ENCODE results near the gene TACO1. TPM values are rescaled to one million over a fixed set of nuclear protein-coding genes. Genes with fewer than 3 reads are reported as not detected.

The TACO1 gene
- total and polyA plus RNA-seq, 5 experiments from 2014 or later: 11.3 to 18.3 (median 16.6) TPM

DNA sequence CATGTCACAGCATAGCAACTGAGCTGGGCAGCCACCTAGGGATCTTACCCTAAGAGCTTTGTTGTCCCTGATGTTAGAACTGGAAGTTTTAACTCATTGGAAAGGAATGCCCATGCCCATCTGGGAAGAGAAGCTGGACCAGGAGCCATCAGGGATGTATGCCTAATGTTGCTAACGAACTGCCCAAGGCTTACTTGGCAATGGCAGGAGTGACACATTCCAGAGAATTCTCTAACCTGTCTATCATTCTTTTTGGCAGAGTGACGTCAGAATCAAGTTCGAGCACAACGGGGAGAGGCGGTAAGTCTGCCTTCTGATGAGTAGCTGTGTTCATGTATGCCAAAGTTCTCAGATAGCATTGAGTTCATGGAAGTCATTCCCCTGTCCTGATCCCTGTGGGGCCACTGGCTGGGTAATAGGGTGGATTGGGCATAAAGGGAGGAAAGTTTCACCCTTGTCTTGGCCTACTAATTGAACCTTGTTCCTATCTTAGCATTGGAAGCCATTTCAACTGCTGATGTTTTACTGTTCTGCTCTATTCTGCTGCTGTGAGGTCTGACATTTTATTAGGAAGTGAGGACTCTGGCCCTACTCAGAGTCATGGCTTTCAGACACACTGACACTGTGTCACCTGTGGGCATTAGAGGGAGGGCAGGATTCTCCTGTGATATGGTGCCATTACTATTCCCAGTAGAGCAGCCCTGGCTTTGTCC is 45.2 kb downstream of the TACO1 start:
- POLR2A ChIA-PET: no interaction called here

GRCh38 chr17:63646488-63646806 is 45.8 kb downstream of the TACO1 start:
- H3K9me3 Mint-ChIP-seq: no peaks in the 10 kb centered on the region
- peak overlapping the region in 3 of 10 donors; percentile 4 to 84 (median 37) for H3K27ac Mint-ChIP-seq
- peaks cover 6 to 54% (median 19%) of the 10 kb centered on the region in 4 donors for H3K4me1 Mint-ChIP-seq
- DNase-seq: no peak
- peak overlapping the region in 1 of 10 donors; percentile 13 for H3K4me3 Mint-ChIP-seq
- H3K27me3 Mint-ChIP-seq: no peaks in the 10 kb centered on the region
- ATAC-seq: no peak
- POLR2A ChIA-PET: no interaction called here
- H3K36me3 Mint-ChIP-seq: peaks cover 0 to 67% (median 20%) of the 10 kb centered on the region in 3 donors

More for the DNA sequence above, 45.2 kb downstream of the TACO1 start:
- DNase-seq (no peak), ATAC-seq (no peak)
- H3K27me3 Mint-ChIP-seq: no peaks in the 10 kb centered on the region
- H3K4me1 Mint-ChIP-seq: peaks cover 6 to 57% (median 19%) of the 10 kb centered on the region in 4 donors
- peaks cover 0 to 66% (median 20%) of the 10 kb centered on the region in 3 donors for H3K36me3 Mint-ChIP-seq
- no peaks in the 10 kb centered on the region for H3K9me3 Mint-ChIP-seq
- H3K4me3 Mint-ChIP-seq: peak overlapping the region in 1 of 10 donors; percentile 13
- peak overlapping the region in 3 of 10 donors; percentile 4 to 84 (median 37) for H3K27ac Mint-ChIP-seq

- no peak overlapping the region for H3K4me3 Mint-ChIP-seq
- H3K27ac Mint-ChIP-seq: no peak overlapping the region
- ATAC-seq (no peak), DNase-seq (no peak)
- H3K9me3 Mint-ChIP-seq: no peaks in the 10 kb centered on the region
- POLR2A ChIA-PET: no interaction called here
- H3K27me3 Mint-ChIP-seq: no peaks in the 10 kb centered on the region
- H3K36me3 Mint-ChIP-seq: peaks cover 0 to 68% (median 20%) of the 10 kb centered on the region in 3 donors
- H3K4me1 Mint-ChIP-seq: peaks cover 8 to 49% (median 17%) of the 10 kb centered on the region in 4 donors
Measured at GRCh38 chr17:63647065-63647725, 46.5 kb downstream of the TACO1 start.

DNA sequence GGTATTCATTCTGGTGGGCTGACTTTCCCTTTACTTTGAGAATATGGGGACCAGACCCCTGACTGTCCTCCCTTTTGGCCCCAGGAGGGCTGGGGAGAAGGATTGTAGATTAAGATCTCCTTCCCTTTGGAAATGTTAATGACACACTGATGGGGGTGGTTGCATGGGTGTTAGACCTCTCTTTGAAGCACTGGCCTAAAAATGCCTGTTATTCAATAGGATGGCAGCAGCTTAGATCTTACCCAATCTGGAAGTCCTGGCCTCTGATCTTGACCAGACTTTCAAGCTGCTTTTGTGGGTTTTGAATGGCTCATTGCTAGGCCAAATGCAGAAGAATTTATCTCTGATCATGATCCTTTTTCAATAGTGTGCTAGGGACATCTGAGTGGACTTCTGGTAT is 47.2 kb downstream of the TACO1 start:
- POLR2A ChIA-PET: no interaction called here
- no peak overlapping the region for H3K4me3 Mint-ChIP-seq
- no peak for ATAC-seq
- H3K27me3 Mint-ChIP-seq: no peaks in the 10 kb centered on the region
- H3K9me3 Mint-ChIP-seq: no peaks in the 10 kb centered on the region
- H3K4me1 Mint-ChIP-seq: peaks cover 9 to 49% (median 17%) of the 10 kb centered on the region in 4 donors
- H3K27ac Mint-ChIP-seq: peak overlapping the region in 2 of 10 donors; percentile 28 to 29
- H3K36me3 Mint-ChIP-seq: peaks cover 0 to 76% (median 24%) of the 10 kb centered on the region in 3 donors
- no peak for DNase-seq

GRCh38 chr17:63649813-63650212 is 49.1 kb downstream of the TACO1 start:
- no peak for ATAC-seq
- Mint-ChIP-seq H3K27ac (no peak overlapping the region), H3K9me3 (no peaks in the 10 kb centered on the region), H3K27me3 (no peaks in the 10 kb centered on the region), H3K4me1 (peaks cover 6 to 42% (median 15%) of the 10 kb centered on the region in 4 donors), H3K4me3 (peak overlapping the region in 2 of 10 donors; percentile 25 to 29), H3K36me3 (peaks cover 3 to 84% (median 32%) of the 10 kb centered on the region in 3 donors)
- POLR2A ChIA-PET: interaction anchor here (0.6 kb wide), 1 partner anchor 52 kb away, joined by 4 read pairs; no protein-coding TSS in a partner anchor
- DNase-seq: no peak

DNA sequence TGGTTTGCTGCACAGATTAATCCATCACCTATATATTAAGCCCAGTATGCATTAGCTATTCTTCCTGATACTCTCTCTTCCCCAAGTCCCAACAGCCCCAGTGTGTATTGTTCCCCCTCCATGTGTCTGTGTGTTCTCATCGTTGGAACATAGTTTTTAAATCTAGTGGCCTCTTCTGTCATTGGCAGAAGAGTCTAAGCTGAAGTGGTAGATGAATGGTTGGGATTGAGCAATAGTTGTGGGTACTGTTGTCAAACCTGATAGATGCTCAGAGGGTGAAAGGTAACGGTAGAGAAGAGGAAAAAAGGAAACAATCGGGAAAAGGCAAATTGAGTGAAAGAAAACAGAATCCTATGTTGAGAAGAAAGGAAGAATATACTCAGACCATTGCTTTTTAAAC is 51.4 kb downstream of the TACO1 start:
- POLR2A ChIA-PET: interaction anchor here (0.8 kb wide), 1 partner anchor 9 kb away, joined by 3 read pairs; no protein-coding TSS in a partner anchor
- DNase-seq (no peak), ATAC-seq (no peak)
- H3K4me1 Mint-ChIP-seq: peaks cover 3 to 19% (median 10%) of the 10 kb centered on the region in 4 donors
- H3K4me3 Mint-ChIP-seq: no peak overlapping the region
- no peaks in the 10 kb centered on the region for H3K27me3 Mint-ChIP-seq
- no peaks in the 10 kb centered on the region for H3K9me3 Mint-ChIP-seq
- H3K27ac Mint-ChIP-seq: peak overlapping the region in 1 of 10 donors; percentile 15
- peaks cover 3 to 84% (median 21%) of the 10 kb centered on the region in 3 donors for H3K36me3 Mint-ChIP-seq

GRCh38 chr17:63653050-63653449 is 52.4 kb downstream of the TACO1 start:
- no peaks in the 10 kb centered on the region for H3K9me3 Mint-ChIP-seq
- peaks cover 3 to 15% (median 10%) of the 10 kb centered on the region in 4 donors for H3K4me1 Mint-ChIP-seq
- no peaks in the 10 kb centered on the region for H3K27me3 Mint-ChIP-seq
- ATAC-seq: no peak
- POLR2A ChIA-PET: interaction anchor here (0.5 to 0.8 kb wide), 2 partner anchors 10 to 89 kb away, joined by 3 to 5 read pairs; no protein-coding TSS in a partner anchor
- H3K27ac Mint-ChIP-seq: peak overlapping the region in 1 of 10 donors; percentile 15
- H3K4me3 Mint-ChIP-seq: no peak overlapping the region
- peaks cover 3 to 84% (median 16%) of the 10 kb centered on the region in 3 donors for H3K36me3 Mint-ChIP-seq
- no peak for DNase-seq

DNA sequence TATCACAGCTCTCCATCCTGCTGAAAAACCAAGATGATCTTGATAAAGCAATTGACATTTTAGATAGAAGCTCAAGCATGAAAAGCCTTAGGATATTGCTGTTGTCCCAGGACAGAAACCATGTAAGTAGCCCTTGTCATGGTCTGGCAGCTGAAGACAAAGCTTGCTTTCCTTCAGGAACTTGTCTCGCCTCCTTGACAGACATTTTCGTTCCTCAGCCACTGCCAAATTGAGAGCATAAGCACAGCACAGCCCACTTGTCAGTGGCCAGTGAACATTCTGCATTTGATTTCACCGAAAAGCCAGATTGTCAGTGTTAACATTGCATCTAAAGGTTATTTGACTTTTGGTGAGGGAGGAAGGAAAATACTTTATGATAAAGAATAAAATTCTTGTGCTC is 57.1 kb downstream of the TACO1 start:
- POLR2A ChIA-PET: interaction anchor here (0.6 kb wide), 1 partner anchor 862 kb away, joined by 3 read pairs; no protein-coding TSS in a partner anchor

More for the DNA sequence above, 57.1 kb downstream of the TACO1 start:
- Mint-ChIP-seq H3K4me3 (no peak overlapping the region), H3K36me3 (peaks cover 3 to 92% (median 9%) of the 10 kb centered on the region in 3 donors), H3K27me3 (no peaks in the 10 kb centered on the region), H3K9me3 (no peaks in the 10 kb centered on the region), H3K27ac (peak overlapping the region in 1 of 10 donors; percentile 25), H3K4me1 (peaks cover 0 to 2% (median 0%) of the 10 kb centered on the region in 4 donors)
- ATAC-seq (no peak), DNase-seq (no peak)

Other genes with a start within 250 kb of the TACO1 start
- gene CYB561, start 154.6 kb upstream of the TACO1 start, total RNA-seq: 1 to 10 TPM; 6.0 to 6.3 TPM
- 10 to 100 TPM in 1 of 3 donors, 1 to 10 TPM in 2; 1.2 to 10.3 (median 3.0) TPM for gene CYB561, start 154.6 kb upstream of the TACO1 start, polyA plus RNA-seq
- 1 to 10 TPM; 1.2 to 1.9 TPM for gene ACE, start 123.8 kb upstream of the TACO1 start, total RNA-seq
- under 1 TPM in 1 of 3 donors, not detected in 2; 0.15 TPM for gene ACE, start 123.8 kb upstream of the TACO1 start, polyA plus RNA-seq
- not detected for gene KCNH6, start 77.5 kb upstream of the TACO1 start, total RNA-seq
- gene KCNH6, start 77.5 kb upstream of the TACO1 start, polyA plus RNA-seq: not detected
- 10 to 100 TPM; 70.4 to 76.0 TPM for gene DCAF7, start 50.4 kb upstream of the TACO1 start, total RNA-seq
- 10 to 100 TPM; 57.8 to 77.5 (median 75.6) TPM for gene DCAF7, start 50.4 kb upstream of the TACO1 start, polyA plus RNA-seq
- gene MAP3K3, start 21.5 kb downstream of the TACO1 start, total RNA-seq: 10 to 100 TPM; 77.5 to 82.8 TPM
- gene MAP3K3, start 21.5 kb downstream of the TACO1 start, polyA plus RNA-seq: 10 to 100 TPM; 23.8 to 47.4 (median 24.7) TPM
- gene LIMD2, start 99.2 kb downstream of the TACO1 start, total RNA-seq: 100 to 1,000 TPM; 936 to 980 TPM
- gene LIMD2, start 99.2 kb downstream of the TACO1 start, polyA plus RNA-seq: 100 to 1,000 TPM; 390 to 700 (median 632) TPM
- gene STRADA, start 140.9 kb downstream of the TACO1 start, total RNA-seq: 10 to 100 TPM; 57.0 to 57.1 TPM
- 10 to 100 TPM; 17.8 to 24.5 (median 23.6) TPM for gene STRADA, start 140.9 kb downstream of the TACO1 start, polyA plus RNA-seq
- 10 to 100 TPM; 29.5 to 34.9 TPM for gene CCDC47, start 172.7 kb downstream of the TACO1 start, total RNA-seq
- gene CCDC47, start 172.7 kb downstream of the TACO1 start, polyA plus RNA-seq: 10 to 100 TPM; 21.8 to 34.8 (median 26.0) TPM
- gene DDX42, start 173.3 kb downstream of the TACO1 start, total RNA-seq: 100 to 1,000 TPM; 169 to 175 TPM
- 10 to 100 TPM in 2 of 3 donors, 1 to 10 TPM in 1; 8.9 to 18.5 (median 13.2) TPM for gene DDX42, start 173.3 kb downstream of the TACO1 start, polyA plus RNA-seq
- 100 to 1,000 TPM; 139 to 143 TPM for gene PSMC5, start 226.5 kb downstream of the TACO1 start, total RNA-seq
- 100 to 1,000 TPM; 173 to 214 (median 191) TPM for gene PSMC5, start 226.5 kb downstream of the TACO1 start, polyA plus RNA-seq
- 10 to 100 TPM; 71.9 to 75.7 TPM for gene FTSJ3, start 226.8 kb downstream of the TACO1 start, total RNA-seq
- gene FTSJ3, start 226.8 kb downstream of the TACO1 start, polyA plus RNA-seq: 10 to 100 TPM; 16.8 to 43.1 (median 24.0) TPM
- gene SMARCD2, start 241.8 kb downstream of the TACO1 start, total RNA-seq: 100 to 1,000 TPM; 105 to 110 TPM
- gene SMARCD2, start 241.8 kb downstream of the TACO1 start, polyA plus RNA-seq: 100 to 1,000 TPM in 1 of 3 donors, 10 to 100 TPM in 2; 65.9 to 112 (median 91.5) TPM